HepG2 (cell line): ENCODE results near the gene TRAF3. TPM values are rescaled to one million over a fixed set of nuclear protein-coding genes. Genes with fewer than 3 reads are reported as not detected.

Source experiments
- BCL6 ChIP-seq: IDR thresholded peaks from 2 replicates; pipeline ENCODE4 v1.6.1; 2016; ENCODE audit warnings: missing genetic modification reagents, missing compliant biosample characterization
- CBFB ChIP-seq: sonication (generic); formaldehyde crosslinking; IDR thresholded peaks from 2 replicates; pipeline ENCODE4 v1.4.0; 2020; ENCODE audit warnings: missing genetic modification reagents
- MEIS2 ChIP-seq: sonication (generic); formaldehyde crosslinking; IDR thresholded peaks from 2 replicates; pipeline ENCODE4 v1.9.0; 2021; ENCODE audit warnings: mild to moderate bottlenecking, missing genetic modification reagents
- MZF1 ChIP-seq: sonication (generic); formaldehyde crosslinking; IDR thresholded peaks from 2 replicates; pipeline ENCODE4 v1.8.1; 2023; ENCODE audit warnings: mild to moderate bottlenecking, missing genetic modification reagents, borderline replicate concordance
- NFIB ChIP-seq: sonication (generic); formaldehyde crosslinking; IDR thresholded peaks from 2 replicates; pipeline ENCODE4 v1.9.0; 2021; ENCODE audit warnings: missing genetic modification reagents, mild to moderate bottlenecking, borderline replicate concordance
- PHF20 ChIP-seq: sonication (generic); formaldehyde crosslinking; IDR thresholded peaks from 2 replicates; pipeline ENCODE4 v1.5.0; 2020; ENCODE audit warnings: mild to moderate bottlenecking, missing genetic modification reagents
- PPARG ChIP-seq: conservative IDR thresholded peaks from 2 replicates; pipeline ENCODE4 v1.6.1; 2016; ENCODE audit warnings: missing biosample characterization, missing genetic modification reagents
- SAFB2 ChIP-seq: sonication (generic); formaldehyde crosslinking; IDR thresholded peaks from 2 replicates; pipeline ENCODE4 v1.5.1; 2020; ENCODE audit warnings: missing genetic modification reagents, low read depth, mild to moderate bottlenecking, borderline replicate concordance
- SNAPC2 ChIP-seq: sonication (generic); formaldehyde crosslinking; IDR thresholded peaks from 2 replicates; pipeline ENCODE4 v1.8.1; 2022; ENCODE audit warnings: mild to moderate bottlenecking, missing genetic modification reagents
- TCF7 ChIP-seq: sonication (generic); IDR thresholded peaks from 2 replicates; pipeline ENCODE4 v1.6.1; 2016; ENCODE audit warnings: antibody characterized with exemption, low read depth
- TFDP2 ChIP-seq: sonication (generic); formaldehyde crosslinking; IDR thresholded peaks from 2 replicates; pipeline ENCODE4 v1.4.0; 2020; ENCODE audit warnings: missing genetic modification reagents
- THAP9 ChIP-seq: sonication (generic); formaldehyde crosslinking; IDR thresholded peaks from 2 replicates; pipeline ENCODE4; 2020; ENCODE audit warnings: missing genetic modification reagents, mild to moderate bottlenecking, borderline replicate concordance
- ZBTB21 ChIP-seq: sonication (generic); formaldehyde crosslinking; IDR thresholded peaks from 2 replicates; pipeline ENCODE4 v1.4.0; 2020; ENCODE audit warnings: missing genetic modification reagents
- ZNF232 ChIP-seq: sonication (generic); formaldehyde crosslinking; IDR thresholded peaks from 2 replicates; pipeline ENCODE4 v1.4.0; 2020; ENCODE audit warnings: missing genetic modification reagents, borderline replicate concordance
- ZNF274 ChIP-seq: sonication (generic); formaldehyde crosslinking; IDR thresholded peaks from 2 replicates; pipeline ENCODE4 v1.5.1; 2020; ENCODE audit warnings: mild to moderate bottlenecking, missing genetic modification reagents
- ZNF639 ChIP-seq: conservative IDR thresholded peaks from 2 replicates; pipeline ENCODE4 v1.6.1; 2018; ENCODE audit warnings: missing genetic modification reagents
- ZNF720 ChIP-seq: sonication (generic); formaldehyde crosslinking; IDR thresholded peaks from 2 replicates; pipeline ENCODE4 v1.4.0; 2020; ENCODE audit warnings: missing genetic modification reagents
- ZNF800 ChIP-seq: sonication (generic); formaldehyde crosslinking; IDR thresholded peaks from 2 replicates; pipeline ENCODE4 v1.4.0; 2020; ENCODE audit warnings: missing genetic modification reagents
- ZNF878 ChIP-seq: sonication (generic); formaldehyde crosslinking; IDR thresholded peaks from 2 replicates; pipeline ENCODE4 v1.8.1; 2023; ENCODE audit warnings: mild to moderate bottlenecking, missing genetic modification reagents, moderate library complexity
- polyA plus RNA-seq, 8 experiments: library from polyadenylated mRNA; depleted of rRNA in 3 of 8; stranded (reverse) in 7 of 8; unstranded in 1 of 8; fragments of >200 nt; fragmentation: Illumina TruSeq in 4 of 8; extraction: Trizol in 4 of 8; gene quantifications; 2 replicates each; pipeline versions ENCODE4 v1.2.1 to v1.2.3, GENCODE V29; 2011 to 2016; ENCODE audit warnings: low read depth in 4 of 8, missing spikeins in 1 of 8, mixed read lengths in 1 of 8; ENCODE audit not compliant: insufficient read depth in 1 of 8
- total RNA-seq, 5 experiments: library from RNA; depleted of rRNA; stranded (reverse); fragments of >200 nt; fragmentation: Illumina TruSeq; extraction: Trizol; gene quantifications; 2 replicates each; pipeline ENCODE4 v1.2.3, GENCODE V29; 2016; ENCODE audit warnings: low read depth in 1 of 5
- TF ChIP-seq, protein P1 (sequence below): sonication (generic); formaldehyde crosslinking; IDR thresholded peaks from 2 replicates; pipeline ENCODE4 v1.8.0; 2023; ENCODE audit warnings: mild to moderate bottlenecking, missing genetic modification reagents
- TF ChIP-seq, protein P2 (sequence below): sonication (generic); formaldehyde crosslinking; IDR thresholded peaks from 2 replicates; pipeline ENCODE4 v1.4.0; 2020; ENCODE audit warnings: mild to moderate bottlenecking, missing genetic modification reagents

Gene TRAF3
- total and polyA plus RNA-seq, 2 of the 13 experiments (the other 11 are each of a cell fraction or from before 2014, with no cell fraction given), result 6.9 to 12.2 TPM

GRCh38 chr14:102873546-102874061 is 96.4 kb downstream of the TRAF3 start (continued):
- TF ChIP-seq ZNF800 (peak; percentile 69), MZF1 (CRISPR knock-in tag) (no peak), ZNF720 (CRISPR knock-in tag) (no peak), ZNF274 (no peak), SAFB2 (CRISPR knock-in tag) (no peak), ZNF232 (CRISPR knock-in tag) (peak; percentile 80), ZBTB21 (CRISPR knock-in tag) (no peak), THAP9 (no peak; the same call in 1 of the 2 replicates), ZNF639 (no peak), MEIS2 (CRISPR knock-in tag) (peak; percentile 78; the same call in 1 of the 2 replicates), PHF20 (no peak), TFDP2 (CRISPR knock-in tag) (peak; percentile 58; the same call in 1 of the 2 replicates), CBFB (CRISPR knock-in tag) (no peak), ZNF878 (CRISPR knock-in tag) (peak; percentile 64; the same call in 1 of the 2 replicates), SNAPC2 (CRISPR knock-in tag) (0 out of 2 replicates have a peak, but pooled peaks have one; percentile 60), BCL6 (peak; percentile 97), TCF7 (peak; percentile 72), NFIB (no peak), PPARG (CRISPR knock-in tag) (peak; percentile 62; the same call in 1 of the 2 replicates)
- TF ChIP-seq, protein P1, sequence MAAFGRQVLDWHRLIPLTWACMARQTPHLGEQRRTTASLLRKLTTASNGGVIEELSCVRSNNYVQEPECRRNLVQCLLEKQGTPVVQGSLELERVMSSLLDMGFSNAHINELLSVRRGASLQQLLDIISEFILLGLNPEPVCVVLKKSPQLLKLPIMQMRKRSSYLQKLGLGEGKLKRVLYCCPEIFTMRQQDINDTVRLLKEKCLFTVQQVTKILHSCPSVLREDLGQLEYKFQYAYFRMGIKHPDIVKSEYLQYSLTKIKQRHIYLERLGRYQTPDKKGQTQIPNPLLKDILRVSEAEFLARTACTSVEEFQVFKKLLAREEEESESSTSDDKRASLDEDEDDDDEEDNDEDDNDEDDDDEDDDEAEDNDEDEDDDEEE (CRISPR knock-in tag), result no peak
- TF ChIP-seq, protein P2, sequence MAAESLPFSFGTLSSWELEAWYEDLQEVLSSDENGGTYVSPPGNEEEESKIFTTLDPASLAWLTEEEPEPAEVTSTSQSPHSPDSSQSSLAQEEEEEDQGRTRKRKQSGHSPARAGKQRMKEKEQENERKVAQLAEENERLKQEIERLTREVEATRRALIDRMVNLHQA, result no peak
